Endothelial cell of hepatic sinusoid (primary cell): ENCODE results near the gene LY6G6D.

Source experiments
- in situ Hi-C: cut with HindIII; loops from 2 replicates; pipeline ENCODE4 v1.10.0; 2017; ENCODE audit warnings: low sequenced_read_pairs

The LY6G6D gene, protein sequence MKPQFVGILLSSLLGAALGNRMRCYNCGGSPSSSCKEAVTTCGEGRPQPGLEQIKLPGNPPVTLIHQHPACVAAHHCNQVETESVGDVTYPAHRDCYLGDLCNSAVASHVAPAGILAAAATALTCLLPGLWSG

DNA sequence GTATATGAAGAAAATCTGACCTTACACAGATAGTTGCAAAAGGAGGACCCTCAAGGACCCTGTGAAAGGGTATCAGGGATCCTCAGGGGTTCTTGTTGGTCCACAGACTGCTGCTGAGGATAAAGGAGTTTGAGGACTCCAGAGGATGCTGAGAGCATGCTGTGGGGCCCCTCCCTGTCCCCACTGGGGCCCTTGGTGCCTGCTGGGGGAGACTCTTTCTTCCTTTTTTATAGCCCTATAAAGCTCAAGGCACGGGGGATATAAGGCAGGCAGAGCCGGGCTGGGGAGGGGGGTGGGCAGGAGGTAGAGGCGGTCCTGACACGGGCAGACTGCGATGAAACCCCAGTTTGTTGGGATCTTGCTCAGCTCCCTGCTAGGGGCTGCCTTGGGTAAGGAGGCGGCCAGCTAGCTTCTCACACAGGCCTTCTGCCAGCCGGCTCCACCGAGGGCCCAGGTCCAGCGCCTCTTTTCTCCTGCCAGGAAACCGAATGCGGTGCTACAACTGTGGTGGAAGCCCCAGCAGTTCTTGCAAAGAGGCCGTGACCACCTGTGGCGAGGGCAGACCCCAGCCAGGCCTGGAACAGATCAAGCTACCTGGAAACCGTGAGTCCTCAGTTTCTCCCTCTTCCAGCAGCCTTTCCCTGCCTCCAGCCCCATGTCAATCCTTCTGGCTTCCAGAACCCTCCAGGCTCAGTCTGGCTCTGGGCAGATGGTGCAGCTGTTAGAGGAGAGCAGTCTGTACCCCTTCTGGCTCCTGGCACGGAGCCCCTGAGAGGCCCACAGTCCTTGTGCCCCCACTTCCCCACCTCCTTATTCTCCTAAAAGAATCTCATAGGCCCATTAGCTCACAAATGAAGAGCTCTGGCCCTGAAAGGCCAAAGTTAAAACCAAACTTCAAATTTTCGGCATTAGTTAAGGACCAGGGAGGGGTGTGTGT lies at the start of gene LY6G6D:
Gene LY6G6D, plus strand, starts transcription at position 327 of the 937 bp plus-strand sequence. Its CDS starts 8 bp downstream, at position 335.
- in situ Hi-C loops: no loop called here

DNA sequence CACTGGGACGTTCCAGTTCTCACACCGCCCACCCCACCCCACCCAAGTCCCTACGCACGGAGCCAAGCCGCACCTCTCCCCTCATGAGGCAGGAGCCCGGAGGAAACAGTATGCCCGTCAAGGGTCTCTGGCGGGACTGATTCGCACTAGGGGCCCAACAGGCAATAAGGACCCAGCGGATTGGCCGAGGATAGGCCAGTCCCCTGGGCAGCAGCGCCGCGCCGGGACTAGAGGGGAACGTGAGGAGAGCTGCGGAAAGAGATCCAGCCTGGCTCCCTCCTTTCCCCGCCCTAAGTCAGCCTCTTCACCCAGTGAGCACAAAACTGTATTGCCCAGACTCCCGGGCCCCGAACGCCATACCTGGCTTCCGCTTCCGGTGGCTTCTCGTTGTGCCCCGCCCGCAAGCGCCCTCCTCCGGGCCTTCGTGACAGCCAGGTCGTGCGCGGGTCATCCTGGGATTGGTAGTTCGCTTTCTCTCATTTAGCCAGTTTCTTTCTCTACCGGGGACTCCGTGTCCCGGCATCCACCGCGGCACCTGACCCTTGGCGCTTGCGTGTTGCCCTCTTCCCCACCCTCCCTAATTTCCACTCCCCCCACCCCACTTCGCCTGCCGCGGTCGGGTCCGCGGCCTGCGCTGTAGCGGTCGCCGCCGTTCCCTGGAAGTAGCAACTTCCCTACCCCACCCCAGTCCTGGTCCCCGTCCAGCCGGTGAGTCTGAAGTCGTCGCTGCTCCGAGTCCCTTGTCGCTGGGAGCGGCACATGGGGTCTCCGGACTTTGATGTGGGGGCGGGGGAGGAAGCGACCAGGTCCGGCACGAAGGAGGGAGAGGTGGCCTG lies 49.4 kb upstream of the LY6G6D start, which contains the start of gene CSNK2B:
Gene CSNK2B, plus strand, starts transcription at position 580 of the 836 bp plus-strand sequence. CDS start 752 bp downstream, outside the sequence.
- in situ Hi-C loops: no loop called here

DNA sequence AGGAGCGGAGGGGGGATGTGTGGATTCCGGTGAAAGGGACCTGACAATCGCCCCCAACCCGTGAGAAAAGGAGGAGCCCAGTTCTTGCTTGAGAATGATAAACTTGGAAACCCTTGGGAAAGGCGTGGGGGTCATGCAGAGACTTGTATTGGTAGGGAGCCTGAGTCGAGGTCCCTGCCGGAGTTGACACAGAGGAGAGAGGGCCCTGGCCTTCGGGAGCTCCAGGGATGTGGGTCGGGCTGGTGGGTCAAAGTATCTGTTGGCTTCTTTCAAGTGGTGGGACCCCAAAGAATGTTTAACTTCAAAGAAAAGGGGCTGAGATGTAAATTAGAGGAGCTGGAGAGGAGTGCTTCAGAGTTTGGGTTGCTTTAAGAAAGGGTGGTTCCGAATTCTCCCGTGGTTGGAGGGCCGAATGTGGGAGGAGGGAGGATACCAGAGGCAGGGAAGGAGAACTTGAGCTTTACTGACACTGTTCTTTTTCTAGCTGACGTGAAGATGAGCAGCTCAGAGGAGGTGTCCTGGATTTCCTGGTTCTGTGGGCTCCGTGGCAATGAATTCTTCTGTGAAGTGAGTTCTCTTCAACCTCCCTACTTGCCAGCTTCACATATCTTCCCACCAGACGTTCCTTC lies 48.7 kb upstream of the LY6G6D start:
- in situ Hi-C loops: no loop called here

DNA sequence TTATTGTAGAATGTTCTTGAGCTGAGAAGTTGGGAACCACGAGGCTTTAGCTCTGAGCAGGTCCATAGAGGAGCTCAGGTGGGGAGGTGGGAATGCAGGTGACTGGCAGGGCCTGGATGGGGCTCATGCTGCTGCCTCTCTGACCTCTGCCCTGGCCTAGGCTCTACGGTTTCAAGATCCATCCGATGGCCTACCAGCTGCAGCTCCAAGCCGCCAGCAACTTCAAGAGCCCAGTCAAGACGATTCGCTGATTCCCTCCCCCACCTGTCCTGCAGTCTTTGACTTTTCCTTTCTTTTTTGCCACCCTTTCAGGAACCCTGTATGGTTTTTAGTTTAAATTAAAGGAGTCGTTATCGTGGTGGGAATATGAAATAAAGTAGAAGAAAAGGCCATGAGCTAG lies 45.5 kb upstream of the LY6G6D start, which contains the start of gene LY6G5B:
Gene LY6G5B, plus strand, starts transcription at position 301 of the 400 bp plus-strand sequence. CDS start 975 bp downstream, outside the sequence.
- in situ Hi-C loops: no loop called here

DNA sequence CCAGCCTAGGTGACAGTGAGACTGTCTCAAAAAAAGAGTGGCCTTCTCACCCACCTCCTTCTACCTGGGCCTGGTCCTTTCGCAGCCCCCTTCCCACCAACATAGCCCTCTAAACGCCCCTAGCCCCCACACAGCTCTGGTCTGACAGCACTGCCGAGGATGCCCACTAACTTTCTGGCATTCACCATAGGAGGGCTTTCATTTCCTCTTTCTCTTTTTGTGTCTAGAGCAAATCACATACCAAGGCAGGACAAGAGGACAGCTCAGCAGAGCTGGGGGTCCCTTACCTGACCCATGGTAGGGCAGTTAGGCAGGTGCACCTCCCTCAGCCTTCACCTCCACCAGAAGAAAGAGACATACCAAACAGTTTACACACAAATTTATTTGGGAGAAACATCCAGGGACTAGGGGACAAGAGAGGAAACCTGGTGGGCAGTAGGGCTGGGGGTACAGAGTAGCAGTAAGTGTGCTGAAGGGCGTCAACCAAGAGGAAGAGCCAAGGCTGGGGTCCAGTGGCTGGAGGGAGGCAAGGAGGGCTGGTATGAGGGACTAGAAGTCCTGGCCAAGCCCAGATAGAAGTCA lies 38.7 kb upstream of the LY6G6D start:
- in situ Hi-C loops: no loop called here

DNA sequence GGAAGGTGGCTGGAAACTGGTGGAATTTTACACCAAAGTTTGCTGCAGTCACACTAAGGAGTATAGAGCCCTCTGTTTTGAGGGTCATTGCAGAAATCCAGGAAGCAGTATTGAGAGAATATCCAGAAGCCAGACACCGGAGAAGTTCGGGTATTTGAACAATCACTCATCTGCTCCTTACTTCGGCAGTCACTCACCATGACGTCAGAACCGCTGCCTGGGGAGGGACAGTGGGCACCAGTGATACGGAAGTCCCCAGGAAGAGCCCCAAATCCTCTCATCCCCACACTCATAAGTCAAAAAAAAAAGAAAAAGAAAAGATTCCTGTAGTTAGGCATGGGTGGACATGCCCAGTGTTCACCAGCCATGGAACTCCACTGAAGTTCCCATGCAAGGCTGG lies 38.2 kb upstream of the LY6G6D start:
- in situ Hi-C loops: no loop called here

DNA sequence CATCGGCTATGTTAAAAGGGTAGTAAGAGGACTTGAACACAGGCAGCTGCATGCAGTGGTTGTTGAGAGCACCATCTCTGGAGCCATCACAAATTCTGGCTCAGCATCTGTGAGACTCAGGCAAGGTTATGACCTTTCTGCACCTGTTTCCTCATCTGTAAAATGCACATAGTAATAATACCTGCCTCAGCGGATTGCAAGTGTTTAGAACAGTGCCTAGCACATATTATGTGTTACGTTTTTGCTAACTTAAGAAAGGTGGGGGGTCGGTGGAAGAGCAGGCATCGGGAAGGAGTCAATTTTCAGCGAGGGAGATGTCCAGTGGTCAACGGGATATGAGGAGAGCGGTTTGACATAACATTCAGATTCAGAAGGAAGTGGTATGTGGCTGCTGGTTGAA lies 37.2 kb upstream of the LY6G6D start:
- in situ Hi-C loops: no loop called here

DNA sequence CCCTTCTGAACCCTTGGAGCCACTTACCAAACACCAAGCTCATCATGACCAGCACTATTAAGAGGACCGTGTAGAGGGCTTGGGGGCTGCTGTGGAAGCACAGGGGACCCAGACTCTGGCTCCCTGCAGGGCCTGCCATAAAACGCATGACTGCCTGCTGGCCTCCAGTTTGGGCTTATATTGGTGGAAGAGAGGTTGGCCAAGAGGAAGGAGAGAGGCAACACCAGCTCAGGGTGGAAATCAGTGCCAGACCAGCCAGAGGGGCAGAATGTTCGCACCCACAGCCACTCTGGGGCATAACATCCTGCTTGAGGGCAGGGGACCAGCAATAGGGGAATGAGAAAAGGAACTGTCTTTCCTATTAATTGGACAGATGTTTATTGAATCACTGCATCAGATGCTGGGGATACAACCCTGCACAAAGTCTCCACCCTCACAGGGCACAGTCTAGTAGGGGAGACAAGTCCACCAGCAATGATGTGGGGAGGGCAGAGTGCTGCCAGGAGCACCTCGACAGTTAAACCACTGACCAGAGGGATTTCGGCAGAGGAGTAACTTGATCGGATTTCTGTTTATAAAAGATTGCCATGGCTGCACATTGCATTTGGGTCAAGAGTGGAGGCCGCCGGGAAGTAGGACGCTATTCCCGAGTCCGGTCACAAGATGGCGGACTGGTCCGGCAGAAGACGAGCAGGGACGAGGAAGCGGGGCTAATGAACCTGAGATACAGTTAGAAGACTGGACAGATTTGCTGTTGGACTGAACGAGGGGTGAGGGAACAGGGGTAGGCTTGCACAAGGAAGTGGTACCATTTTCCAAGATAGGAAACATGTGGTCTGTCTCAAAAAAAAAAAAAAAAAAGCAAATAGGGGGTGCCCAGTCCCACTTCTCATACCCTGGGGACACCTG lies 34.7 kb upstream of the LY6G6D start, which contains the start of gene LY6G5C:
Gene LY6G5C, minus strand, starts transcription at position 842 of the 909 bp plus-strand sequence. Its CDS starts 694 bp downstream, at position 148.
- in situ Hi-C loops: no loop called here

DNA sequence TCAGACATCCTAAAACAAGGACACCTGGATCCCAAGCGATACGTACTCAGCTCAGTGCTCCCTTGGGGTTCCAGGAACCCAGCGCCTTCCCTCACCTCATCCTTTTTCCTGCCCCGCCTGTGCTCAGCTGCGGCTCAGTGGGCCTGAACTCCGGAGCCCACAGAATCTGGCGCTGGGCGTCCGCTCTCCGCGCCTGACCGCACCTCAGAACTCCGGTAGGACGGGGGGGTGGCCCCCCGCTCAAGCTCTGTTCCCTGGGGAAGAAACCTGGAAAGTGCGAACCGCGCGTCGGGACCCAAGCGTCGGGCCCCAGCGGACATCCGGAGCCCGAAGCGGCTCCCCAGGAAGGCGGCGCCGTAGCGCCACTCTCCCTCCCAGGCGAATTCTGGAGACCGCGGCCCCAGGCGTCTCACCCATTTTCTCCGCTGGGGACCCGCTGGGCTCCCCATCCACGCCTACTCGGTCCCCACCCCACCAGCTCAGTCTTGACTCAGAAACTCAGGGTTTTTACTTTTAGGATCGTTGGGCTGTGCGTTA lies 33.9 kb upstream of the LY6G6D start:
- in situ Hi-C loops: no loop called here

DNA sequence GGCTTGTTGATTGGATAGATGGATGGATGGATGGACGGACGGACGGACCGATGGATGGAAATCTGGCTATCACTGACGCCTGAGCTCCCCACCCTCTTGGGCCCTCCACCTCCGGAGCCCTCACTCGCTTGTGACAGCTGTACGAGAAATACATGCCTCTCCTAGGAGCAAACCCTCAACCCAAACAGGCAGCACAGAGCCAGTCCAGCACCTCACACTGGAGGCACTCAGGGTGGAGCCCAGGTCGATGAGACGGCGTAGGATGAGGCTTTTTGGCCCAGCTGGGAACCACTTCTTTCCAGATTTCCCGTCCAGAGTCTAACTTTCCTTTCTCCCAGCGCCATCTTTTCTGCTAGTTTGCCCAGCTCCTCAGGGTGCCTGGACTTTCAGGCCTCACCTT lies 31.6 kb upstream of the LY6G6D start:
- in situ Hi-C loops: no loop called here

DNA sequence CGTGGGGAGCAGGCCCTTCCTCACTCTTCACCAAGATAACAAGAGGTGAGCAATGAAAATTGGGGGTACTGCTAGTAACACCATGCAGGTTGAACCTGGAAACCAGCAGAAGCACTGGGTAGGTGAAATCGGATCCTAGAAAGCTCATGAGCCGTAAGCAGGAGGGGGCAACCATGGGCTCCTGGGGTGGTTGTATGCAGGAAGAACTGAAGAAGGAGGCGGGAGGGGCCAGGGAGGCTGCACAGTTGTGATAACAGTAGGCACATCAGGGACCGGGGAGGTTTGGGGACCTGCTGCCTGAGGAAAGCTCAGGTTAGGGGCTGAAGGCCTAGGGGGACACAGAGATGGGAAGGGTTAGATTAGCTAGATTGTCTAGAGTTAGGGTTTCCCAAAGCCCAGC lies 28.7 kb upstream of the LY6G6D start:
- in situ Hi-C loops: no loop called here

DNA sequence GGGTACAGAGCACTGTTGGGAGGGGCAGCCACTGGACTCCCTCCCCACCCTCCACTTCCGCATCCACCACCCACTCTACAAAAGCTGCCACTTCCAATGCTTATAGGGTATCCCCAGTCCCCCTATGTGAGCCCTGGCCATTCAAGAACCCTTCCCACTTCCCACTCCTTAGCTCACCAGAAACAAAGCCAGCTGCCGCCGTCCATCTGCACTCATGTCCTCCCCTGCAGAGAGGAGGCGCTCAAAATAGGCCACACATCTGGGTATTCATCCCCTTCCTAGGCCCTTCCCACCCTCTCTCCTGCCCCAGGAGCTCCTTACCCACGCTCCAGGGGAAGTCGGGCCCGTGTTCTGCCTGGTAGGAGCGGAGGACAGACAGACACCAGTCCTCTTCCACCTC lies 27.8 kb upstream of the LY6G6D start:
- in situ Hi-C loops: no loop called here

DNA sequence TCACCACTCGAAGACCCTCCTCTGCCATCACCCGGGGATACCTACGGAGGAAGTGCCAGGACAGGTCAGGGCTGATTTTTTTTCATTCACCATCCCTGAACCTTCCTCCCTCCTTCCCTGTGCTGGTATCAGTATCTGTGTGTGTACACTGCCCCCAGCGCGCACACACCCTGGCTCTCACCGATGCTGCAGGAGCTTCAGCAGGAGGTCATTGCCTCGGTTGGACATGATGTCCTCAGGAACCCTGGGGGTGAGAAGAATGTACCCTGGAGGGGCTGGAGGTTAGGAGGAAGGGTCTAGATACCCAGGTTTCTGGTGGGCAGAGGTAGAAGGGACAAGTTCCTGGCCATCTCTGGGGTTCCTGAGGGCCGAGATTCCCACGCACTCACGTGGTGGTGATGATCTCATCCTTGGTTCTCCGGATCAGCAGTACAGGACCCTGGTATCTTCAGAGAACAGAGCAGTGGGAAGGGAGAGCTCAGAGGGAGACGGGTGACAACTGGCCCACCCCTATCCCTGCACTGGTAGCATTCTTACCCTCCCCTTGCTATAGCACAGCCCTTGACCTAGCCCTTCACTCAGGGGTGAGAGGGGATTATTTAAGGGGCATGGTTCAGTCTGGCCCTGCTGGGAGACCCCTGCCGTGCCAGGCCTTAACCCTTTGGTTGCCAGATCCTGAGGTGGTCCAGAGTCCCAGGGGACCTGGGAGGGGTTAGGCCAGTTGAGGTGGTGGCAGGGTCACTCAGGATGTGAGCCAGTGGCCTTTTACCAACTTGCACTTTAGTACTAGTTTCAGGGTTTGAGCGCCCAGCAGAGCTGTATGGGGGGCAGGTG lies 27.1 kb upstream of the LY6G6D start:
- in situ Hi-C loops: no loop called here

DNA sequence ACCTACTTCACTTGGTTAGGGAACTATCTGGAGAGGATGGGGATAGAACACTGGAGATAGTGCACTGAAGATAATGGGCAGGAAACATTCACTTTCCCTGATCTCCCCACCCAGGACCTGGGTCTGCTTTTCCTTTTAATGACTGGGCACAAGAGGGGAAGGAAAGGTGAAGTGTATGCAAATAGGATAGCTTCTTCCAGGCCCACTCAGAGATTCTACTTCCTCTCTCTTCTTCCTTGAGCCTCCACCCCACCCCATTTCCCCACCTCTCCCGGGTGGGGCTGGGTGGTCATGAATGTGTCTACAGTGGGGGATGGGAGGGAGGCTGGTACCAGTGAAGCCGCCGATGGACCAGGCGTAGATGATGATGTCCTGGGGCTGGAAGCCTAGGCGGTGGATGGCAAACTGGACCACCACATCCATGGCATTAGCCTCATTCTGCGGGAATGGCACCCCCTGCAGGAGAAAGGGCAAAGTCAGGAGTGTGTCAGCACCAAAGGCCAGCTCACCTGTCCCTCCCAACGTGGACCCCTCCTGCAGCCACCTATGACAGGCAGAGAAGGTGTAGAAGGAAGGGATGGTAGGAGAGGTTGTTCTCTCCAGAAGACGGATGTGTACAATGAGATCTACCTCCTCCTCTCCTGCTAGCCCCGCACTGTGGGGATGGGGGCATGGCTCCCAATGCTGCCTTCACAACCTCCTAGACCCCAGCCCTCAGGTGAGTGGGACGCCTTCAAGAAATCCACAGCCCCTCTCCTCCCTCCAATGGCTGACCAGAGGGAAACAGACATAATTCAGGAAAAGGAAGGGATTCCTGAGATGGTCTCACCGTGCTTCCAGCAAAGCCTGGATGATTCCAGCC lies 25.7 kb upstream of the LY6G6D start:
- in situ Hi-C loops: loop anchor here (5.0 kb wide), 1 partner anchor 43 kb away; no protein-coding TSS in a partner anchor

DNA sequence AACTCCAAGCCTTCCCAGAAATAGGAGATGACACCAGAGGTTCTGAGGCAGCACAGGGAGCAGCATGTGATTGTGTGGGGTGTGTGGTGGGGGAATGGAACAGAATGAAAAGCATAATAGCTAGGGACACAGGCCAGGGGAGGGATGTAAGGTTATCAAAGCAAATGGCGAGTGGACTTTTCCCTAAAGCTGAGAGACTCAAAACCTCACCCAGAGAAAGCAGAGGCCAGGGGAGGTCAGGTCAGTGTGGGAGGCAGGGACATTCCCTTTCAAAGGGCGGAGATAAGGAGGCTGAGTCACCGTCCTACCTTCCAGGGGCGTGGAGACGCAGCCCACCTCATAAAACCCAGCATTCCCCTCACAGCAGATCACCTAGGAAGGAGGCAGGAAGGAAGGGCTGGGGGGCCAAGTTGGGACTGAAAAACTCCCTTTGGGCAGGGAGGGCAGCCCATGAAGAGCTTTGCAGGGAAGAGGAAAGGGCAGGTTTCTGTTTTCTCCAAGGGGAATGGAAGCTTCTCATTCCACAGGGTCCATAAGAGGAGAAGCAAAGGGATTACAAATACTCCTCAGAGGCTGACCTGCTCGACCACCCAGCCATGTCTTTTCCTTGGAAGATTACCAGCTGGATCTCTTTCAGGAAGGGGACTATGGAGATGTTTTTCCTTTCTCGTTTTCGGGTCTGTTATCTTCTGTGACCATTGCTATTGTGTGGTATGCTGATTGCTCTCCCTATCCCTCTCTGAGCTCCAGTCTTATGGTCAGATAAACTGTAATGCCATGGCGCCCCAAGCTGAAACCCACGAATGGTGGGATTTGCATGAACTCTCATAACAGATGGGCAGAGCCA lies 24.7 kb upstream of the LY6G6D start:
- in situ Hi-C loops: loop anchor here (5.0 kb wide), 1 partner anchor 42 kb away; no protein-coding TSS in a partner anchor

DNA sequence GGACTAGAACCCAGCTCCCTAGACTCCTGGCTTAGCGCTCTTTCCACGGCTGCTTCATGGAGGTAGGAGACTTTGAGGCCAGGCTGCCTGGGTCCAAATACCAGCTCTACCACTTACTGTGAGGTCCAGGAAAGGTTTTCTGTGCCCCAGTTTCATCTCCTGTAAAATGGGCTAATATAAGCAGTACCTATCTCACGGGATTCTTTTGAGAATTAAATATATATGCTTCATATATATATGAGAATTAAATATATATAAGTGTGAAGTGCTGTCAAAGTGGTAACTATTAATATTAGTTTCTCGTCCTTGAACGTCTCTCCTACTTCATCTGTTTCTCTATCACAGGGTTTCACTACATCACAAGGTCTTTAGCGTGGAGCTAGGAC lies 24.1 kb upstream of the LY6G6D start:
- in situ Hi-C loops: loop anchor here (5.0 kb wide), 1 partner anchor 41 kb away; no protein-coding TSS in a partner anchor
